WTC11 (cell line): Measurements from ENCODE around the gene C17orf100.
"Not testable (repeated sequence)": the region's sequence is repeated elsewhere in the genome, so short reads cannot be mapped to it uniquely, and the experiment has no call there.

Experiments
- CTCF ChIP-seq: fragments of 200-600 bp; IDR thresholded peaks from 2 replicates; pipeline ENCODE4 v1.8.0; 2022; ENCODE audit warnings: antibody characterized with exemption
- E2F1 ChIP-seq: sonication (generic); formaldehyde crosslinking; IDR thresholded peaks from 2 replicates; pipeline ENCODE4 v1.8.0; 2022; ENCODE audit warnings: mild to moderate bottlenecking, missing genetic modification reagents
- FOXK1 ChIP-seq: sonication (generic); formaldehyde crosslinking; IDR thresholded peaks from 2 replicates; pipeline ENCODE4 v1.8.0; 2022; ENCODE audit warnings: mild to moderate bottlenecking, moderate library complexity, missing genetic modification reagents
- FOXP1 ChIP-seq: sonication (generic); formaldehyde crosslinking; IDR thresholded peaks from 2 replicates; pipeline ENCODE4 v1.8.0; 2022; ENCODE audit warnings: missing genetic modification reagents, mild to moderate bottlenecking, moderate library complexity, borderline replicate concordance
- HMGXB4 ChIP-seq: sonication (generic); formaldehyde crosslinking; IDR thresholded peaks from 2 replicates; pipeline ENCODE4 v1.8.1; 2023; ENCODE audit warnings: mild to moderate bottlenecking, moderate library complexity, missing genetic modification reagents
- JUN ChIP-seq: sonication (generic); formaldehyde crosslinking; IDR thresholded peaks from 2 replicates; pipeline ENCODE4 v1.8.0; 2023; ENCODE audit warnings: mild to moderate bottlenecking, missing genetic modification reagents
- SMAD3 ChIP-seq: sonication (generic); formaldehyde crosslinking; IDR thresholded peaks from 2 replicates; pipeline ENCODE4 v1.8.0; 2022; ENCODE audit warnings: missing genetic modification reagents, mild to moderate bottlenecking, borderline replicate concordance
- TCF7 ChIP-seq: sonication (generic); formaldehyde crosslinking; IDR thresholded peaks from 2 replicates; pipeline ENCODE4 v1.8.0; 2022; ENCODE audit warnings: mild to moderate bottlenecking, low read depth, missing genetic modification reagents, moderate library complexity
- ZBTB43 ChIP-seq: sonication (generic); formaldehyde crosslinking; IDR thresholded peaks from 2 replicates; pipeline ENCODE4 v1.8.1; 2023; ENCODE audit warnings: mild to moderate bottlenecking, missing genetic modification reagents
- ZNF121 ChIP-seq: sonication (generic); formaldehyde crosslinking; IDR thresholded peaks from 2 replicates; pipeline ENCODE4 v1.8.0; 2023; ENCODE audit warnings: missing genetic modification reagents
- ZNF317 ChIP-seq: sonication (generic); formaldehyde crosslinking; IDR thresholded peaks from 2 replicates; pipeline ENCODE4 v1.8.1; 2023; ENCODE audit warnings: low read depth, mild to moderate bottlenecking, moderate library complexity, missing genetic modification reagents, borderline replicate concordance
- ZNF512 ChIP-seq: sonication (generic); formaldehyde crosslinking; IDR thresholded peaks from 2 replicates; pipeline ENCODE4 v1.8.1; 2022; ENCODE audit warnings: missing genetic modification reagents, borderline replicate concordance

- not testable (repeated sequence) for TF ChIP-seq CTCF; ZNF121 (CRISPR knock-in tag); FOXK1 (CRISPR knock-in tag); ZNF512 (CRISPR knock-in tag); SMAD3; FOXP1 (CRISPR knock-in tag); JUN (CRISPR knock-in tag); E2F1 (CRISPR knock-in tag); ZNF317 (CRISPR knock-in tag); ZBTB43; TCF7 (CRISPR knock-in tag); HMGXB4
Observed at GRCh38 chr17:6656797-6657632, 5.5 kb downstream of the C17orf100 start.
